Brain microvascular endothelial cell (primary cell): ENCODE data around the gene FPGS.
A peak's percentile ranks its signal among the peaks of the same experiment; 100 is the strongest.

ENCODE experiments used
- DNase-seq: peaks from one replicate; pipeline ENCODE4 v3.0.0-alpha.2; 2020
- H3K27ac ChIP-seq: fragments of 250-450 bp; sonication (Bioruptor Pico); 2 replicates; pipeline ENCODE4 v1.5.1; 2020; ENCODE audit warnings: mild to moderate bottlenecking, moderate library complexity
- H3K27me3 ChIP-seq: fragments of 250-450 bp; sonication (Bioruptor Pico); replicated peaks from 2 replicates; pipeline ENCODE4 v1.5.1; 2020; ENCODE audit warnings: mild to moderate bottlenecking
- H3K36me3 ChIP-seq: fragments of 250-450 bp; sonication (Bioruptor Pico); replicated peaks from 2 replicates; pipeline ENCODE4 v1.5.1; 2020; ENCODE audit warnings: mild to moderate bottlenecking
- H3K4me3 ChIP-seq: 2 replicates; pipeline ENCODE4 v1.5.1; 2011; ENCODE audit warnings: low read depth, mild to moderate bottlenecking, control low read depth, low read length, moderate library complexity
- CTCF ChIP-seq: IDR thresholded peaks from 2 replicates; pipeline ENCODE4 v1.5.1; 2011; ENCODE audit warnings: low read depth, mild to moderate bottlenecking, moderate library complexity, low read length, control low read depth, inconsistent platforms; ENCODE audit errors: missing control alignments
- in situ Hi-C: cut with HindIII; loops from 2 replicates; pipeline ENCODE4 v1.10.0; 2017; ENCODE audit warnings: low sequenced_read_pairs, low pct_ligation_motif_present

FPGS gene

GRCh38 chr9:127802576-127803443 lies at the start of gene FPGS:
TSS of gene FPGS (plus strand) at chr9:127802882. CDS start at chr9:127802925, 43 bp downstream.
- Histone ChIP-seq H3K27me3 (no peaks in the 10 kb centered on the region), H3K4me3 (peak within 1 kb of the TSS; percentile 81), H3K36me3 (peaks cover 18% of the 10 kb centered on the region), H3K27ac (peak within 1 kb of the TSS; percentile 83)
- no peak for TF ChIP-seq CTCF
- peak; percentile 76 for DNase-seq
- in situ Hi-C loops = no loop called here

- Histone ChIP-seq H3K27ac (no peak overlapping the region), H3K27me3 (no peaks in the 10 kb centered on the region), H3K4me3 (no peak overlapping the region), H3K36me3 (no peaks in the 10 kb centered on the region)
- no peak for DNase-seq
- TF ChIP-seq CTCF = no peak
- in situ Hi-C loops = loop anchor here (25.0 kb wide), 1 partner anchor 109 kb away; the partner anchor contains the start of gene ENG
Measured at GRCh38 chr9:127753148-127753547, 49.5 kb upstream of the FPGS start.

GRCh38 chr9:127753622-127754021 lies 49.1 kb upstream of the FPGS start:
- Histone ChIP-seq H3K27ac (no peak overlapping the region), H3K4me3 (no peak overlapping the region), H3K27me3 (no peaks in the 10 kb centered on the region), H3K36me3 (no peaks in the 10 kb centered on the region)
- TF ChIP-seq CTCF = no peak
- in situ Hi-C loops = loop anchor here (25.0 kb wide), 1 partner anchor 109 kb away; the partner anchor contains the start of gene ENG
- DNase-seq = no peak

GRCh38 chr9:127754099-127755060 lies 48.3 kb upstream of the FPGS start:
- Histone ChIP-seq H3K36me3 (no peaks in the 10 kb centered on the region), H3K27me3 (no peaks in the 10 kb centered on the region), H3K27ac (no peak overlapping the region), H3K4me3 (no peak overlapping the region)
- no peak for DNase-seq
- TF ChIP-seq CTCF = no peak
- in situ Hi-C loops = loop anchor here (25.0 kb wide), 1 partner anchor 108 kb away; the partner anchor contains the start of gene ENG

GRCh38 chr9:127755061-127756060 lies 47.3 kb upstream of the FPGS start:
- Histone ChIP-seq H3K36me3 (no peaks in the 10 kb centered on the region), H3K4me3 (no peak overlapping the region)
- no peak for DNase-seq

More at GRCh38 chr9:127755061-127756060, 47.3 kb upstream of the FPGS start:
- in situ Hi-C loops = loop anchor here (25.0 kb wide), 1 partner anchor 107 kb away; the partner anchor contains the start of gene ENG
- no peak overlapping the region for H3K27ac ChIP-seq
- H3K27me3 ChIP-seq = no peaks in the 10 kb centered on the region
- no peak for TF ChIP-seq CTCF
